T follicular helper cell (primary cell): Measurements from ENCODE around the gene USP34.

Source experiments
- DNase-seq: peaks from one replicate; pipeline ENCODE4 v3.0.0-alpha.2; 2020; ENCODE audit warnings: low read depth

Gene USP34

DNA sequence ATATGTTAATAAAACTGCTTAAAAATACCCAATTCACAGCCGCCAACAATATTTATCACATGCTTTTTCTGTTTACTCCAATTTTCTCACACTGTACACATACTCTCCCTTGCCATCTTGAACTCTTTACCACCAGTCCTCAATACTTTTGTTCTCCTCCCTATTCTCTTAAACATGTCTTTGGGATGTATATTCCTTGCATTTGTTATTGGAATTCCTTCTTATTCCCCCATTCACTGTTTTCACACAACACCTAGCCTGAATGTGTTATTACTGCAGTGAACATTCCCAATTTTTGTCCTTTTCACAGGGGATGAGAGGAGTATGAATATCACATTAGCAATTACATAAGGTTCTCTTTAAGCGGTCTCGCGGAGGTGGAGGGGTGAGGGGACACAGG lies 94.7 kb downstream of the USP34 start:
- no peak for DNase-seq

DNA sequence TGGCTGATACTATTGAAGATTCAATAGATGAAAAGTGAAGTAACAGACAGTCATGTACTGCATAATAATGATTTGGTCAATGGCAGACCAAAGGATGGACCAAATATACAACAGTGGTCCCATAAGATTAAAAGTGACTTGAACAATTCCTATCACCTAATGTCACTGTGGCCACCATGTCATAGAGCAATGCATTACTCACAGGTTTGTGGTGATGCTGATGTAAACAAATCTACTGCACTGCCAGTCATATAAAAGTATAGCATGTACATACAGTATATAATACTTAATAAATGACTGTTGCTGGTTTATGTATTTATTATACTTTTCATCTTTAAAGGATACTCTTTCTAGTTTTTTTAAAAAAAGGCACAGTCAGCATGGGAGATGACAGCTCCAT lies 99.9 kb downstream of the USP34 start:
- no peak for DNase-seq

DNA sequence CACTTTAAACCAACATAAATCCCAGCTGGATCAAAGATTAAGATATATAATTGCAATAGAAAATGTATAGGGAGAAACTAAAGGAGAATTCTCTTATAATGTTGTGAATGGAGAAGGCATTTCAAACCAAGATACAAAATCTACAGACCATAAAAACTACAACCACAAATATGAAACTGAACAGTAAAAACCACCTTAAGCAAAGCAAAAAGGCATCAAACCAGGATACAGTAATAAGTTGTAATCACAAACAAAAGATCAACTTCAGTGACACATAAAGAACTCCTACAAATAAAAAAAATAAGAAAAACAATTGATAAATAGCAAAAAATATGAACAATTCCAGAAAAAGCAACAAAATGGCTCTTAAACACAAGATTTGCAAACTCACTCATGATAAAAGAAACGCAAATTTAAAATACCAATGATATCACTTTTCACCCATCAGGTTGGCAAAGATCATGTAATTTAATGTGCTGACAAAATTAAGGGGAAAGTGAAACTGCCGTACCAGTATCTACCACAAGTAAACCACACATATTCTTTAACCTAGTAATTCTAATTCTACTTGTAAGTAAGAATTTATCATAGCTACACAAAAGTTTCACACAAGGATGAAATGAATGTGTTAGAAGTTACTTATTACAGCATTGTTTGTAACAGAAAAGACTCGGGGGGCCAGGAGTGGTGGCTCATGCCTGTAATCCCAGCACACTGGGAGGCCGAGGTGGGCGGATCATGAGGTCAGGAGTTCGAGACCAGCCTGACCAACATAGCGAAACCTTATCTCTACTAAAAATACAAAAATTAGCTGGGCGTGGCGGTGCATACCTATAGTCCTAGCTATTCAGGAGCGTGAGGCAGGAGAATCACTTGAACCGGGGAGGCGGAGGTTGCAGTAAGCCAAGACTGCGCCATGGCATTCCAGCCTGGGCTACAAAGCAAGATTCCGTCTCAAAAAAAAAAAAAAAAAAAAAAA lies 101.9 kb downstream of the USP34 start:
- DNase-seq: no peak

DNA sequence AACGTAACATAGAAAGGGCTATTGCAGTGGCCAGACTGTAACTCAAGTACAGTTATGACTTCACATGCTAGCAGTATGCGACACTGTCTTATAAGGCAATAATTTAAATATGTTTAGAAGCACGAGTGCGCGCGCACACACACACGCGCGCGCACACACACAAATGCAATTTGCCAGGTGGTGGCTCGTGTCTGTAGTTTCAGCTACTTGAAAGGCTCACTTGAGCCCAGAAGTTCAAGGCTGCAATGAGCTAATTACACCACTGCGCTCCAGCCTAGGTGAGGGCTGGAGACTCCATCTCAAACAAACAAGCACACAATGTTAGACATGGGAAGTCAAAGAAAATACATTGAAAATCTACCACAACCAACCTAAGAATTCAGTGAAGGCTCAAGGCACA lies 103.7 kb downstream of the USP34 start:
- DNase-seq: no peak

DNA sequence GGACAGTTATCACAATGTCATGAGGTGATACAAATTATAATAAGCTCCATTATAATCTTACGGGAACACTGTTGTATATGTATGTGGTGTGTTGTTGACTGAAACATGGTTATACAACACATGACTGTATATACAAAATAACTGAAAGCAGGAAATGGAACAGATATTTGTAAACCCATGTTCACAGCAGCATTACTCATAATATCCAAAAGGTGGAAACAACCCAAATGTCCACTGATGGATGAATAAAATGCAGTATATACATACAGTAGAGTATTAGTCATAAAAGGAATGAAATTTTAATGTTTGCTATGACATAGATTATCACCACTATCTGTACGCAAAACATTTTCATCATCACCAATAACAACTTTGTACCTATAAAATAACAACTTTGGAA lies 107.3 kb downstream of the USP34 start:
- no peak for DNase-seq

DNA sequence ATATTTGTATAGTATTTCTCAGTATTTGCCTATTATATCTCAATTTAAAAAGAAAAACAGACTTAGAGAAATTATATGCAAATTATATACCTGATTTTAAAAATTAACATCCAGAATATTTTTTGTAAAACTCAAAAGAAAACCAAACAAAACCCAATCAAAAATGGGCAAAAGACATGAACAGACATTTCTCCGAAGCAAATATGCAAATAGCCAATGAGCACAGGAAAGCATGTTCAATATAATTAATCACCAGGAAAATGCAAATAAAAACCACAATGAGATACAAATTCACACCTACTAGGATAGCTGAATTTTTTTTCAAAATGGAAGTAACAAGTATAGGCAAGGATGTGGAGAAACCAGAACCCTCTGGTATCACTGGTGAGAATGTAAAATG lies 108.0 kb downstream of the USP34 start:
- DNase-seq: no peak

DNA sequence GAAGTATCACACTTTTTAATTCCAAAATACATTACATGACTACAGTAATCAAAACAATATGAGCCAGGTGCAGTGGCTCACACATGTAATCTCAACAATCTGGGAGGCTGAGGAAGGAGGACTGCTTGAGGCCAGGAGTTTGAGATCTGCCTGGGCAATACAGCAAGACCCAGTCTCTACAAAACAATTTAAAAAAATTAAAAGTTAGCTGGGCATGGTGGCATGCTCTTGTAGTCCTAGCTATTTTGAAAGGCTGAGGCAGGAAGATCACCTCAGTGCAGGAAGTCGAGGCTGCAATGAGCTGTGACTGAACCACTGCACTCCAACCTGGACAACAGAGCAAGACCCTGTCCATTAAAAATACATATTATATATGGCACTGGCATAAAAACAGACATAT lies 109.8 kb downstream of the USP34 start:
- no peak for DNase-seq

DNA sequence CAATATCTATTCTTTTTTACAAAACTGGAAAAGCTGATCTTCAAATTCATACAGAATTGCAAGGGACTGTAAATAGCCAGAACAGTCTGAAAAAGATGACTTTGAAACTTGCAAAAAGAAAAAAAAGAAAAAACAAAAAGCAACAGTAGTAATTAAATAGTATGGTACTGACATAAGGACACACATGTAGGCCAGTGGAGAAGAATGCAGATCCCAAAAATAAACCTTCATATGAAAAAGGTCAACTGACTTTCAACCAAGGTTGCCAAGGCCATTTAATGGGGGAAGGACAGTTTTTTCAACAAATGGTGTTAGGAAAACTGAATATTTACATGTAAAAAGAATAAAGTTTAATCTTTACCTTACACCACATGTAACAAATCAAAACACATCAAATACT lies 111.8 kb downstream of the USP34 start:
- DNase-seq: no peak

DNA sequence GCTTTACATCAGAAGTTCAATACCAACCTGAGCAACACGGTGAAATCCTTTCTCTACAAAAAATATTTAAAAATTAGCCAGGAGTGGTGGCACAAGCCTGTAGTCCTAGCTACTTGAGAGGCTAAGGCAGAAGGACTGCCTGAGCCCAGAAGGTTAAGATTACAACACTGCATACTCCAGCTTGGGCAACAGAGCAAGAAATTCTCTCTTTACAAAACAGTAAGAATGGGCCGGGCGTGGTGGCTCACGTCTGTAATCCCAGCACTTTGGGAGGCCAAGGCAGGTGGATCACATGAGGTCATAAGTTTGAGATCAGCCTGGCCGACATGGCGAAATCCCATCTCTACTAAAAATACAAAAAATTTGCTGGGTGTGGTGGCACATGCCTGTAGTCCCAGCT lies 113.2 kb downstream of the USP34 start:
- no peak for DNase-seq

DNA sequence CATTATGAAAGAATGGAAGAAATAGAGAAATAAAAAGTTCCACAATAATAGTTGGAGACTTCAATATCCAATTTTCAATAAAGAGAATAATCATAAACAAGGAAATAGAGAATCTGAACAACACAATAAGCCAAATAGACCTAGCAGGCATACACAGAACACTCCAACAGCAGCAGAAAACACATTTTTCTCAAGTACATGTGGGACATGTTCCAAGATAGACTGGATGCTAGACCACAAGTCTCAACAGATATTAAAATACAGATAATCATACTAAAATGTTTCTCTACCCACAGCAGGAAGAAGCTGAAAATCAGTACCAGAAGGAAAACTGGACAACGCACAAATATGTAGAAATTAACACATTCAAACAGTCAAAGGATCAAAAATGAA lies 113.9 kb downstream of the USP34 start:
- DNase-seq: no peak

DNA sequence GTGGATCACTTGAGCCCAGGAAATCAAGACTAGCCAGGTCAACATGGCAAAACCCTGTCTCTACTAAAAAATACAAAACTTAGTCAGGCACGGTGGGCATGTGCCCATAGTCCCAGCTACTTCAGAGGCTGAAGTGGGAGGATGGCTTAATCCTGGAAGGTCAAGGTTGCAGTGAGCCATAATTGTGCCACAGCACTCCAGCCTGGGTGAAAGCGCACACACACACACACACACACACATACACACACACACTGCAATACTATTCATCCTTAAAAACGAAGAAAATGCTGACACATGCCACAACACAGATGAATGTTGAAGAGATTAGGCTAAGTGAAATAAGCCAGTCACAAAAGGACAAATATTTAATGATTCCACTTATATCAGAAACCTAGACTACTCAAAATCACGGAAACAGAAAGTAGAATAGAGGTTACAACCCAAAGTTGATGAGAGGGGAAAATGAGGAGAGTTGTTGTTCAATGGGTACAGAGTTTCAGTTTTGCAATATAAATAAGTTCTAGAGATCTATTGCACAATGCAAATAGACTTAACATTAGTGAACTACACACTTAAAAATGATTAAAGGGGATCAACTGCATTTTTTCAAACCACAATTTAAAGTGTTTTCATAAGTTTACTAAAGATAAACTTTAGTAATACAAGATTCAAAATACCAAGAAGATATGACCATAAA lies 114.5 kb downstream of the USP34 start:
- DNase-seq: no peak

DNA sequence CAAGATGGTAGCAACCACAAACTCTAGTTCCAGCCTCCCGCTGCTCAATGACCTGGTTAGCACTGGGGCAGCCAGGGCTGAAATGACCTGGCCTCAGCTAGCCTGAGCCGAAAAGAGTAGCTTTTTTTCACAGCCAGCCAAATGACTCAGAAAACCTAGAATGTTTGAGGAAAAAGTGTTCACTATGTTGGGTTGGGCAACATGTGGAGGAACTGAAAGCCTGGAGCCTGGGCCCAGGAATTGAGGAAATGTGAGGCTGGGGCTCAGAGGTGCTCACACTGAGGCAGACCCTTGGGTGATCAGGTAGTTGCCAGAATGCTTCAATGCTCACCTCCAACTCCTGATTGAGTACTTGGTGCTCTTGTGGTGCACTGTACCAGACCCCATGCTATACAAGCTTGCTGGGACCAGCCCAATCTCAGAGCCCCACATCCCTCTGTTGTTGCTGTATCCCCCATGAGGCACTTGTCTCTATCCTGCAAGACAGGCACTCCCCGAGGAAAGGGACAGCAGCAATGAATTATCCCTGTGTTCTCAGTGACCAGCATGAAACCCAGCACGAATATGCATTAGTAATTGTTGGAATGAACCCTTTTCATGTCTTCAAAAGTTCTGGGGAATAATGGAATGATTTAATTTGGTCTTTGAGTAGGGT lies 116.2 kb downstream of the USP34 start:
- no peak for DNase-seq

DNA sequence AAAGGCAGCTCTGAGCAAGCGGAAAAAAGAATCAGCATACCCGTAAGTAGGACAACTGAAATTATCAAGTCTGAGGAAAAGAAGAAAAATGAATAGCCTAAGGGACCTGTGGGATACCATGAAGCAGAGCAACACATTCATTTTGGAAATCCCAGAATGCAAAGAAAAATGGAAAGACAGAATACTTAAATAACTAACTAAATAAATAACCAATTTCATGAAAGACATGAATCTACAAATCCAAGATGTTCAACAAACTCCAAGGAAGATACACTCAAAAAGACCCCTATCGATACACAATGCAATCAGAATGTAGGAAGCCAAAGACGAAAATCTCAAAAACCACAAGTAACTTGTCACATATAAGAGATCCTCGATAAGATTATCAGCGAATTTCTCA lies 117.0 kb downstream of the USP34 start:
- DNase-seq: no peak

DNA sequence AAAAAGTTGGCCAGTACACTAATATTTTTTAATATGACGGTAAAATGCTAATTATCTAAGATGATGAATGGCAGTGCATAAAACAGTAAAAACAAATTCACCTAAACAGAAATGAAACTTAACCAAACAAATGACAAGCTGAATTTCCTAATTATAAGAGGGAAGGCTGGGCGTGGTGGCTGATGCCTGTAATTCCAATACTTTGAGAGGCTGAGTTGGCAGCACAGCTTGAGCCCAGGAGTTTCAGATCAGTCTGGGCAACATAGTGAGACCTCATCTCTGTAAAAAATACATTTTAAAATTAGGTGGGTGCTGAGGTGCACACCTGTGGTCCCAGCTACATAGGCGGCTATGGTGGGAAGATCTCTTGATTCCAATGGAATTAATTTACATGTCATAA lies 120.1 kb downstream of the USP34 start:
- DNase-seq: no peak

DNA sequence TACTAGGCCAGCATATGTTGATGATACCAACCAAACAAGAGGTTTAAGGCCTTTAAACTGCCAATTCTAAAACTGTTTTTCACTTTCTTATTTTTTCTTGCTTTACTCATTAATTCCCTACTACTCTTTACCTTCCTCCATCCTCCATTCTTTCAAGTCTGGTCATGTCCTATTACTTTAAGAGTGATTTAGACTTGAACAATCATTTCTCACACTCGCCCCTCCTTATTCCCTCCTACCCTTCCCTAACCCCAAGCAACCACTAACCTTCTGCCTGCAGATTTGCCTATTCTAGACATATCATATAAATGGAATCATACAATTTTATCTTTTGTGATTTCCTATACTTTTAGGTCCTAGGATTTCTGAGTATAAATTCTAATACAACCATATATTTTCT lies 127.7 kb downstream of the USP34 start:
- DNase-seq: no peak

DNA sequence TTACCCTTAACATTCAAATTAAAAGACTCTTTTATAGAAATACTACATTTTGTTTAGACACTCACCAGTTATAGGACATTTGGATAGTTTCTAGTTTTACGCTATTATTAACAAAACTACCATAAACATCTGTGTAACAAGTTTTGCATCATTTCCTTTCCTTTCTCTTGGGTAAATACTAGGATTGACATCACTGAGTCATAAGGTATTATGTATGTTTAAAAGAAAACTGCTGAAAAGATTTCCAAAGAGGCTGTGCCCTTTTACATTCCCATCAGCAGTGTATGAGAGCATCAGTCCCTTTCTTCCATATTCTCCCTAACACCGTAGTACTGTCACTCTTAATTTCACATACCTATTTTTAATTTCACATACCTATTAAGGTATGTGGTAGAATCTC lies 130.6 kb downstream of the USP34 start:
- DNase-seq: no peak

DNA sequence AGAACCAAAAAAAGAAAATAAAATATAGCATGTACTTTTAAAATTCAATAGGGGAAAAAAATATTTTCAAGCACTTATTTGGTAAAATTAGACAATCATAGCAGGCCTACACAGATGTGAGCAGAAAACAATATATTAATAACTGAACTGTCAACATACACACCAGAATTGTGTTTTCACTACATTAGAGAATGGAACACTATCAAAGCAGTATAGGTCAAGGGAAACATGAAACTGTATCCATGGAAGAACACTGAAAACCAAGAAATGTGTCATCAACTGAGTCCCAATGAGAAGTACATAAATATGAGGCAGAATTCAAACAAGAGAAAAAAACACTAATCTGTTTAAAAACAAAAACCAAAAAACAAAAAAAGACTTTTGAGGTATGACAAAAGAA lies 132.4 kb downstream of the USP34 start:
- no peak for DNase-seq

DNA sequence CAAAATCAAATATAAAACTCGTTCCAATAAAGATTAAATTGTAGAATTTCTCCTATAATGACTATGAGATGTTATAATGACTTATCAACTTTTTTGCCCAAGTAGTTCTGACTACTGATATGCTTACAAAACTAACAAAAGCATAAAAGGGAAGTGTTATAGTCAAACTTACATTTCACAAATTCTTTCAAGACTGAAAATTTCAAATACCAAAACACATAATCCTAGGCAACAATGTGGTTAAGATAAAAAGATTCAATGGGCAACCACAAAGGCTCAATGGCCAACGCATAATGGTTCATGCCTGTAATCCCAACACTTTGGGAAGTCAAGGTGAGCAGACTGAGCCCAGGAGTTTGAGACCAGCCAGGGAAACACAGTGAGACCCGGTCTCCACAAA lies 135.7 kb downstream of the USP34 start:
- no peak for DNase-seq

DNA sequence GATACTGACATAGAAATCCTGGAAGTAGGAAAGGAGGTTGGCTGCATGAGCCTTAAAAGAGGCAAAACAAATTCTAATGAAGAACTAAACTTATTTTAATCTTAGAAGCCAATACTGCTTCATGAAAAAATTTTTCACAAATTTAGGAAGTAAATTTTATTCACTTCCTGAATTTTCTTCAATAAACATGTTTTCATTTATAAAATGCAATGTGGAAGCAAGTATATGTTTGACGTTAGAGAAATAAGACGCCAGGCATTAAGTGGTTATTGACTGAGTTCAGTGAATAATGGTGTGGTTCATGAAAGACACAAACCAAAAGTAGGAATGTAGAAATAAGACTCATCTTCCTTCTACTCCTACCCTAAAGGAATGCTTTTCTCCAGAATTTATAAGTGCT lies 136.4 kb downstream of the USP34 start:
- no peak for DNase-seq

DNA sequence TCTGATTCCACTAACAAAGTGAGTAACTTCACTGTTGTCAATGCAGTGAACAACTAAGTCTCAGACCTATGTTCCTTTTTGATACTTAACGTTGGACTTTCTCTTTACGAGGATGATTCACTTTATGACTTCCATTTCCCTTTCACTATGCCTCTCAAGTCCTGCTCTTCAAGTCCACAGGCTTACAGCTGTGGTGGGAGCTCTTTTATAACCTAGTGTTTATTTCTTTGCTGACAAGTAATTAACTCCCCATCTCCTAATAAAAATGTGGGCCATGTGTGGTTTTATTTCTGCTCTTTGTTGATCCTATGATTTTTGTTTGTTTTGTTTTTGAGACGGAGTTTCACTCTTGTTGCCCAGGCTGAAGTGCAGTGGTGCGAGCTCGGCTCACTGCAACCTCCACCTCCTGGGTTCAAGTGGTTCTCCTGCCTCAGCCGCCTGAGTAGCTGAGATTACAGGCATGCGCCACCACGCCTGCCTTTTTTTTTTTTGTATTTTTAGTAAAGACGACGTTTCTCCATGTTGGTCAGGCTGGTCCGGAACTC lies 142.1 kb downstream of the USP34 start:
- DNase-seq: no peak

DNA sequence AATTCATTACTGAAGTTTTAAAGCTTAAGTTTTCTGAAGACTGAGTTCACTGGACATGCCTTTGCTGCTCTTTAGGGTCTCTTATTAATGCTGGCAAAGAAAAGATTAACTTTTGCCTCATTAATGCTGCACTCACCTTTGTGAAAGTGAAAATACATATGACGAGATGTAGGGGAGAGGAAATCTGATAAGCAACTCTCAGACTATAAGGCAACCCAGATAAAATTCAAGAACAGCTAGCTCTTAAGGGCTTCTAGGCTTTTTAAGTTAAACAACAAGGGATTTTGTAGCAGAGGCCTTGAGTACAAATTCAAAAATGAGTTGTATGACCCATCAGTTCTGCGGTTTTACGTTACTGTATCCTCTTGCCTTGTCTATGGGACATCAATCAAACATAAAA lies 143.7 kb downstream of the USP34 start:
- DNase-seq: no peak

DNA sequence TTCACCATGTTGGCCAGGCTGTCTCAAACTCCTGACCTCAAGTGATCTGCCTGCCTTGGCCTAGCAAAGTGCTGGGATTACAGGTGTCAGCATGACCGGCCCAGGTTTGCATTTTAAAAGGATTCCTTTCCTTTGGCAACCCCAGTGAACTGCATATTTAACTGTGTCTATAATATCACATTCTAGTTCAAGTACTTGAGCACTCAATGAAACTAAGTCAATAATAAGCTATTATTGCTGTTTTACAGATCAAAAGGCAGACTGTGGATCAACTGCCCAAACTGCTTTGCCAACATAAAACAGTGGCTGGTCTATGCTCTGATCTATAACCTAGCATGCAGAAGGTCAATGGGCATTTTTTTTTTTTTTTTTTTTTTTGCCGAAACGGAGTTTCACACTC lies 144.5 kb downstream of the USP34 start:
- no peak for DNase-seq

DNA sequence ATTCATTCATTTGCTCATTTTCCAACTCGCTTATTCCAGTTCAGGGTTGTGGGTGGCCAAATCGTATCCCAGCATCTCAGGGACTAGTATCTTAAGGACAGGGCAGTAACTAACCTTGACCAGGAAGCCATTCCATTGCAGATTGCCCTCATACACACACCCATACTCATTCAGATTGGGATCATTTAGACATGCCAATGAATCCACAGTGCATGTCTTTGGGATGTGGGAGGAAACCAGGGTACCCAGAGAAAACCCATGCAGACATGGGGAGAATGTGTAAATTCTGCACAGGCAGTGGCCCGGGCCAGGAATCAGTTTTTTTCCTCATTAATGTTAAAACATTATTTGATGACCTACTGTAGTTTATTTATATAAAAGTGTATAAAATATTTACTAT lies 150.7 kb downstream of the USP34 start:
- no peak for DNase-seq
